Activated T-helper 1 cell treated with Interleukin-2 at 50 U/mL for 16 hours (primary cell): ENCODE results near the gene ANO5.
"Not testable (repeated sequence)": the region's sequence is repeated elsewhere in the genome, so short reads cannot be mapped to it uniquely, and the experiment has no call there.

ENCODE experiments used
- DNase-seq: peaks from one replicate; pipeline ENCODE4 v3.0.0-alpha.2; 2020; ENCODE audit warnings: low read depth

ANO5 gene

DNA sequence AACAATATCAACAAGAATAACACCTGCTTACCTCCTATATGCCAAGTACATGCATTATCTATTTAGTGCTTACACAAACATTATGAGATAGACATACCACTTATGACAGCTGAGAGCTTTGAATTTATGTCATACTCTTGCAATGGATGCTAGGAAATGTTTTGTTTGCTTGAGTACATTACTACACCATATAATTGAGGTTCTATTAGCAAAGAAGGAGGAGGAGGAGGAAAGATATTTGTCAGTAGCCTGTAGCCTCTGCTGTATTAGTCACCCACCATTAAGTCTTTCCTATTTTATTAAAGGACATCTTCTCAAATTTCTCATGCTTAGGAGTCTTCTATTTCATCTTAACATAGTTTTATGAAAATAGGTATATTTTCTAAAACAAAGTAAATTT, 6.4 kb downstream of the ANO5 start:
- no peak for DNase-seq

DNA sequence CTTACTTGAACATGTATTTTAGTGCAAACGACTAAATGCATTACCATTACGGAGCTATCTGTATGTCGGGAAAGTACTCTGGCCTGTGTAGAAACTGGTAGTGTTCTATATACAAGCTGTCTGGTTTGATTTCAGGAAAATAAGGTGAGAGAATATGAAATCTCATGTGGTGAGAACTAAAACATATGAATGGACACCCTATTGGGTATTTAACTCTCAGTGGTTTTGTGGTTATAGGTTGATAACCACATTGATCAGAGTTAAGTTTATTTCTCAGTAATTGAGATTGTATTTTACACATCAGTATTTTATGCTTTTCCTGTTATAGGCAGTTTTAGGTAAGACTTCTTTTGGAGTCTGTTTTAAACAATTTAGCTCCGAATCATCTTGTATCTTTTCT, 10.4 kb downstream of the ANO5 start:
- DNase-seq = no peak

GRCh38 chr11:22207162-22207561, 14.3 kb downstream of the ANO5 start:
- no peak for DNase-seq

DNA sequence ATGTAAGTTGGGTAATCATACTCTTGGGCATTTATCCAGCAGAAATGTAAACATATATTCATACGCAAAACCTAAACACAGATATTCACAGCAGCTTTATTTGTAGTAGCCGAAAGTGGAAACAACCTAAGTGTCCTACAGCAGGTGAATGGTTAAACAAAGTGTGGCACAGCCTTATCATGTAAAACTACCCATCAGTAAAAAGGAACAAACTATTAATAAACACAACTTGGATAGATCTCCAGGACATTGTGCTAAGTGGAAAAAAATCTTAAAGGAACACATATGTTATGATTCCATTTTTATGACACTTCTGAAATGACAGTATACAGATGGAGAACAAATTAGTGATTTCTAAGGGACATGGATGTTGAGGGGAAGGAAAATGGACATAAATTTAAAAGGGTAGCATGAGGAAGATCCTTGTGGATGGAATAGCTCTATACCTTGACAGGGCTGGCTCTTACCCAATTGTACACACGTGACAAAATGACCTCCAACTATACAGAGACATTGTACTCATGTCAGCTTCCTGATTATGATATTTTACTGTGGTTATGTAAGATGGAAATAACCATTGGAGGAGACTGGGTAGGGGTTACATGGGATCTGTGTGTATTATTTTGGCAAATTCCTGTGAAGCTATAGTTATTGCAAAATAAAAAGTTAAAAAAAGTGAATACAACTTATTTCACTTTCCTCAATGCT, 15.4 kb downstream of the ANO5 start:
- no peak for DNase-seq

- DNase-seq = no peak
Measured at GRCh38 chr11:22216940-22217339, 24.1 kb downstream of the ANO5 start.

DNA sequence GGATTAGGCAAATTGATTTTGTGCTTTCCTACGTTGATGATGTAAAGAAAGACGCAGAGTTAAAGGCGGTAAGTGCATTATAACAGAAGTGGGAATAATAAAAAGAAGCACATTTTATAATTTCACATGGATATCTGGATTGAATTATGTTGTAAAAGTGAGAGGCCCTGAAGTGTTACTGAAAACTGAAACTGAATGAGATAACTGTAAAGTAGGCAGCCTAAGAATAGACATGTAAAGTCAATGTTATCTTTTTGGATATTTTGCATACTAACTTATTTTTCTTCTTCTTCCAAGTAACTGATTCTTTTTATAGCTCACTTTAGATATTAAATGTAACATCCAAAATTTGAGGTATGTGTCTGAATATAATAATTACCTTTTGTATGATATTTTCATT, 28.3 kb downstream of the ANO5 start:
- no peak for DNase-seq

GRCh38 chr11:22225190-22225589, 32.3 kb downstream of the ANO5 start:
- no peak for DNase-seq

GRCh38 chr11:22234743-22235142, 41.9 kb downstream of the ANO5 start:
- DNase-seq = no peak

DNA sequence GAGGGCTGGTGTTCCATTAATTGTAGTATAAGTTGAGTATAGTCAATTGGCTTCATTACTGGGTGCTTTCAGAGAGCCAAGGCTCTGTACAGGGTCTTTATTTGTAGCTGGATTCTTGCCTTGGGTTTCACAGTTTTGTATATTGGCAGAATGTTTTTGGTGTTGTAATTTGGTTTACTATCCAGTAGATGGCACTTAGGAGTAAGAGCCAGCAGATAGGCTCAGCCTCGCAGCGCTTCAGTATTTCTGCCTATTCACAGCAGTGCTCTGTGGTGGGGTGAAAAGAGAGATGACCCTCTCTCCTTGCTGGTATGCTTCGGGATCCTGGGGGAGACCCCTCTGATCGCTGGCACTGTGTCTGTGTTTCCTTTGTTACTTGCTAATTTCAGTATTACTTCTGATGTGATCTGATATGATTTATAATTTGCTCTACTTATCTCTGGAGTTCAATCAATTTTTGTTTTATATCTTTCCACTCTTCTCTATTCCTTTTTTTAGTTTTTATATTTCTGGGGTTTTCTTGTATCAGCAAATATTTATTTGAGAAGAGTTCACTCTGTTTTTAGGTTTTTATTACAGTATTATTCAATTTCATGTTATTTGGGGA, 52.2 kb downstream of the ANO5 start:
- no peak for DNase-seq

DNA sequence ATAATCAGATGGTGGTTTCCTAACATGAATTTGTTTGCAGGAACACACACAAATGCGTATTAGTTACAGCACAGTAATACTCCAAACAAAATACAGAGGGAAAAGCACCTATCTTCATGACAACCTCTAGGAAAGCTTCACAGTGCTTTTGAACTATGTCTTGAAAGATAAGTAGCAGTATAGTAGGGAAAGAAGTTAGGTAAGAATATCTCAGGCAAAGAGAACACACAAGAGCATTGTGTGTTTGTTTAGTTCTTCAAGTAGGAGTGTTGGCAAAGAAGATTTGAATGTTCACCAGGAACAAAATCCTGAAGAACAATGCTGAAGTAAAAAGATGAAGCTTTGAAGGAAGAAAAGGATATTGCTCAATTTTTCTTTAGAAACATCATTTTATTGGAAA, 54.1 kb downstream of the ANO5 start:
- DNase-seq = no peak

- no peak for DNase-seq
Measured at GRCh38 chr11:22249871-22250270, 57.0 kb downstream of the ANO5 start.

GRCh38 chr11:22256876-22257275, 64.0 kb downstream of the ANO5 start:
- no peak for DNase-seq

GRCh38 chr11:22263613-22264012, 70.7 kb downstream of the ANO5 start:
- DNase-seq = no peak

- DNase-seq = not testable (repeated sequence)
Measured at GRCh38 chr11:22268983-22269624, 76.2 kb downstream of the ANO5 start.

DNA sequence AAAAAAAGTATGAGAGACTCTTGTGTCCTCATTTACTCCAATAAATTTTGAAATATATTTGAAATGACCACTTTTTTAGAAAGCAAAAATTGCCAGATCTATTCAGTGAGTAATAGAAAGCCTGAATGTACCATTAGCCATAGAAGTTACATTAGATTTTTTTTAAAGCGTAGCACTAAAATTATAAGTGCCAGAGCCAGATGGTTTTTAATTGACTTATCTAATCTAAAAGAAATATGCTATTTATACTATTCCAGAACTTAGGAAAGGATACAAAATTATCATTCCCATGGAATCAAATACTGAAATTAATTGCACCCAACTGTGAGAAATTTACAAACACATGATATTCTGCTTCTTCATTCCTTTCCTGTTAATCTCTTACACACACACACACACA, 80.9 kb downstream of the ANO5 start:
- DNase-seq = no peak

DNA sequence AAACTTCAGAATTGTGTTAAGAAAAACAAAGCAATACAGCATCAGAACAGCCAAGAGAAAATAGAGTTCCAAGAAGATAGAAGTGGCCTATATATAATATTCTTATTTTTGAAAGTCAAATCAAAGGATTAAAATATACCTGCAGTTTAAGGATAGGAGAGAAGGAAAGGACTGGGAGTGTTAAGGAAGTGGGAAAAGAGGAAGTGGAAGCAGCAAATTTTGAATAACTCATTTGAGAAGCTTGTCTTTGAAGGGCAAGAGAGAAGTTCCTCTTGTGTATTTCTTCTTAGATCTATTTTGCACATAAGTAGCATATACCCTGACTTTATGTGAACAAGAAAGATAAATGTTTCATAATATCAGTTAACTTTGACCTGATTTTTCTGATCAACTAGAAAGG, 82.7 kb downstream of the ANO5 start:
- no peak for DNase-seq

GRCh38 chr11:22276535-22276934, 83.7 kb downstream of the ANO5 start:
- no peak for DNase-seq

DNA sequence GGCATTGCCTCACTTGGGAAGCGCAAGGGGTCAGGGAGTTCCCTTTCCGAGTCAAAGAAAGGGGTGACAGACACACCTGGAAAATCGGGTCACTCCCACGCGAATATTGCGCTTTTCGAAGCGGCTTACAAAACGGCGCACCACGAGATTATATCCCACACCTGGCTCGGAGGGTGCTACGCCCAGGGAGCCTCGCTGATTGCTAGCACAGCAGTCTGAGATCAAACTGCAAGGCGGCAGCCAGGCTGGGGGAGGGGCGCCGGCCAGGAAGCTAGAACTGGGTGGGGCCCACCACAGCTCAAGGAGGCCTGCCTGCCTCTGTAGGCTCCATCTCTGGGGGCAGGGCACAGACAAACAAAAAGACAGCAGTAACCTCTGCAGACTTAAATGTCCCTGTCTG, 92.1 kb downstream of the ANO5 start:
- not testable (repeated sequence) for DNase-seq

DNA sequence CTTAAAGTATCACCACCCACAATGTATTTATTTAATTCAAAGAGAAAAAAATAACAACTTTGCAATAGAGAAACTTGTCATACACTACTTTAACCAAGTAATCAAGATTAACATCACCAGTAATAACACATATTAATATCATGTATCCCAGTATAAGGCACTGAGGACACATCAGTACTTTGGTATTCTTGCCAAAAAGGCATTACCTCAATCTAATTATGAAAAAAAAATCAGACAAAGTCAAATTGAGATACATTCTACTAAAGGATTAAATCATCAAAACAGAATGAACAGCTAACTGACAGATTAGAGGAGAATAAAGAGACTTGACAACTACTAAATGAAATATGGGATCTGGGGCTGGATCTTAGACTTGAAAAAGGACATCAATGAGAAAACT, 109.5 kb downstream of the ANO5 start:
- no peak for DNase-seq

DNA sequence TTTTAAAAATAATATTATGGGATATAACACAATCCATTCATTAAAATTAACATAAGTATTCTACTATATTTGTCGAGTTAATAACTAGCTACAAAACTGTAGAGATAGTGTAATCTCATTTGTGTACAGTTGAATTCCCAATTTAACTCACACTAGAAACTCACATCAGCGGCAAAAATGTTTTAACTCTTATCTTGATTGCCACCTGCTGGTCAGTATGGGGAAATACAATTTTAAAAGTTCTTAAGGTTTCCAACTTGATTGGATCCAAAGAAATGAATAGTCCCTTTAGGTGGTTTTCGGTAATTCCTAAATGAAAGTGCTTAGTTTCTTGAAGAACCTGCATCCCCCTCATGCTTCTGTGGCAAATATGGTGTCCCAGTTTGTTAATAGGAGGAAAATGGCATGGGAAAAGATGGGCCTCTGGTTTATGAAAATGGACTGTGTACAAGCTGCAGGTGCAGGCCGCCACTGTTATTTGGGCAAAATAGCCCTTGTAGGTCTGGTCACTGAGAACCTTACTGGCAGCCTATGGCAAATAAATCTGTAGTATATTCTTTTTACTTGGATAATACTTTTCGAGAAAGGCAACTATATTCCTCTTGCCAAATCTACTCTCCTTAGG, 111.6 kb downstream of the ANO5 start:
- no peak for DNase-seq

GRCh38 chr11:22317656-22318055, 124.8 kb downstream of the ANO5 start:
- DNase-seq = no peak

GRCh38 chr11:22331771-22332170, 138.9 kb downstream of the ANO5 start:
- DNase-seq = no peak
